Measurements from ENCODE around the gene MYOM1.

Gene MYOM1

DNA sequence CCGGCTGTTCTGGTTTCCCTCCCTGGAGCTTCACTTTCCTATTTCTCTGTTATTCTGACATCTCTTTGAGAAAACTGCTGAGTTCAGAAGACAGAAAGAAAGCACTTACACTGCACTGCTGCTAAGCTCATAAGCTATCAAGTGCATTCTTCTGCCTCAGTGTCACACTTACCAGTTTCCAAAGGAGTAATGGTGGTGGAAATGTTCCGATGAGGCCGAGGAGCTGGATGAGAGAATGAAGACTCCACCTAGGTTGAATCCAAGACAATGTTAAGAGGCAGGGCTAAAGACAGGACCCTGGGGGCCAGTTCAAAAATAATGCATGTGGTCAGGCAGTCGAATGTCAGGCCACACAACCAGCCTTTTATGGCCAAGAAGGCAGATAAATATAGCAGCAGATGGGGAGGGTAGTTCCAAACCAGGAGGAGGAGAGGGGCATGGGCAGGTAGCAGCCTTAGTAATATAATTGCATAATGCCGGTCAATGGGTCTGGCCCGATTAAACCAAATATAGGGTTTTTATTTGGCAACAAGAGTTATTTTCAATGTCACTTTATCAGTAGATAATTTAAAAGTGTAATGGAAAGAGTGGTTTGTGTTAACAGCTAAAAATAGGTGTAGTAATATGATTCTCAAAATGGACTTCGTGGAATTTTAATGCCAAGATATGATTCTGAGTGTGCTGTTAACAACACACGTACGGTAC is at the start of gene MYOM1:
Gene MYOM1 (minus strand): TSS at position 338 of the 705 bp plus-strand sequence. CDS start 4,745 bp downstream, outside the sequence.
- TF ChIP-seq POLR2A (IDR thresholded peaks at IDR 0.05; ENCODE audit: low read length) (no peak), GATA1 (IDR thresholded peaks at IDR 0.05; ENCODE audit: low read depth, low read length) (no peak)
- no peak for DNase-seq

DNA sequence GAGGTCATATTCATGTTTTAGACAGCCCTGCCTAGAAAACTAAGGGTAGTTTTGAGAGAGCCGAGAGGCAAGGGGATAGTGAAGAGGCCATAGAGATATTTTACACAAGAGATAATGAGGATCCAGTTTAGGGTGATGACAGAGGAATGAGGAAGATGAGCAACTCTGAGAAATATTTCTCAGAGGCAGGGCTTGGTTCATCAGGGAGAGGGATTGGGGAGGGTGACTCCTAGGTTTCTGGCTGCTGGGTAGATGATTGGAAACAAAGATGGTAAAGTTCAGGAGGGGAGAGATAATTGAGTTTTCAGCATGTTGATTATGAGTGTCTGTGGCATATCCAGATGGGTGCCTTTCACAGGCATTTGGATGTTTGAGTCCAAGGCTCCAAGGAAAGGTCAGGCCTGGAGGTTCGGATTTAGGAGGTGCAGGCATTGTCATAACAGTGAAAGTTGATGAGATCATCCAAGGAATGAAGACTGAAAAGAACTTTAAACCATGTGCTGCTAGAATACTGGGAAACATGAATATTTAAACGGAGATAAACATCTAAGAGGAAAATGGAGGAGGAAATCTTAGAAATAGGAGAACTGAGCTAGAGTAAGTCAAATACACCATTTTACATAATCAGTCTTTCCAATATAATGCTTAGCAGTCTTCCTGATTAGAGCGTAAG is 49.6 kb upstream of the MYOM1 start:
- DNase-seq, result peak in 1 of 2 experiments; percentile 32
- no peak for TF ChIP-seq GATA1 (IDR thresholded peaks at IDR 0.05; ENCODE audit: low read depth, low read length)

- DNase-seq, result no peak
- TF ChIP-seq GATA1 (IDR thresholded peaks at IDR 0.05; ENCODE audit: low read depth, low read length) (no peak), POLR2A (IDR thresholded peaks at IDR 0.05; ENCODE audit: low read length) (no peak)
These were observed 48.5 kb upstream of the MYOM1 start for GRCh38 chr18:3268306-3268705.

DNA sequence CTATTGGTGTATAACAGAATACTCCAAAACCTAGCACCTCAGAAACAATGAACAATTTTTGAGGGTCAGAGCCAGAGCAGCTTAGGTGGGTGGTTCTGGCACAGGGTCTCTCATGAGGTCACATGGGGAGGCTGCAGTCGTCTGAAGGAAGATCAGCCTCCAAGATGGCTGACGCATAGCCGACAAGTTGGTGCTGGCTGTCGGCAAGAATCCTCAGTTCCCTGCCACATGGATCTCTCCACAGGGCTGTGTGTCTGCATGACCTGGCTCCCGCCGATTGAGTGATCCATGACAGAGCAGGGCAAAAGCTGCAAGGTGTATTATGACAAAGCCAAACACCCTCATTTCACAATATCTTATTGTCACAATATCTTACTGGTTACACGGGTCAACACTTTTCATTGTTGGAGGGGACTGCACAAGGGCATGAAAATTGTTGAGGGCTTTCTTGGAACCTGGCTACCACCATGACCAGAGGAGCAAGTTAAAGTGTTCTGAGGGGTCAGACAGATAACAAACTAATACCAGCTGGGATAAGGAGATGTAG is 46.4 kb upstream of the MYOM1 start:
- no peak for DNase-seq
- TF ChIP-seq POLR2A (IDR thresholded peaks at IDR 0.05; ENCODE audit: low read length), result no peak
- no peak for TF ChIP-seq GATA1 (IDR thresholded peaks at IDR 0.05; ENCODE audit: low read depth, low read length)

DNA sequence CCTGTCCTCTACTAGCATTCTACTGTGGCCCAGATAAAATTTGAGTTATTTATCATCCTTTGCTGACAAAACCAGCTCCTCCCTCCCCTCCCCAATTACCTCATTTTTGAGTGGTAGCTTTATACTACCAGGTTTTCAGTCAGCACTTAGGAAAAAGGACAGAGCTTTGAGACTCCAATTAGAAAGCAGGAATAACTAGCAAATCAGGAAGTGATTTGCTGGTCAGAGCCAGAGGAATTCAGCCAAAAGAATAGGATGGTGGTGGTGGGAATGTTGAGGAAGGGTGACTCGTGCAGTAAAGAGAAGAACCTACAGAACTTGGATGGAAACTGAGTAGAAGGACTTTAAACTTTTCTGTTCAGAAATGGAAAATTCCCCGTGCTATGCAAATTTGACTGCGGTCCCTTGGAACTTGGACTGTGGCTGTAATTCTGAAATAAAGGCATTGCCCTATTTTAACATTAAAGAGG is 45.8 kb upstream of the MYOM1 start:
- DNase-seq, result peak; percentile 28 to 29
- TF ChIP-seq GATA1 (IDR thresholded peaks at IDR 0.05; ENCODE audit: low read depth, low read length) (no peak), POLR2A (IDR thresholded peaks at IDR 0.05; ENCODE audit: low read length) (no peak)

DNA sequence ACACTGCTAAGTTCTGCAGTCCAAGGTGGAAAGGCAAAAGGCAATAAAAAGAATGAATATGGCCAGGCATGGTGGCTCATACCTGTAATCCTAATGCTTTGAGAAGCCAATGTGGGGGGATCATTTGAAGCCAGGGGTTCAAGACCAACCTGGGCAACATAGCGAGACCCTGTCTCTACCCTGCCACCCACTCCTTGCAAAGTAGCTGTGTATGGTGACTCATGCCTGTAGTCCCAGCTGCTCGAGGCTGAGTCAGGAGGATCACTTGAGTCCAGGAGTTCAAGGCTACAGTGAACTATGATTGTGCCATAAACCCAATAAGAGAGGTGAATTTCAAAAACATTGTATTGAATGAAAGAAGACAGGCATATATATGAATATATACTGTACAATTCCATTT is 44.6 kb upstream of the MYOM1 start:
- peak; percentile 40 to 57 for DNase-seq
- TF ChIP-seq GATA1 (IDR thresholded peaks at IDR 0.05; ENCODE audit: low read depth, low read length) (no peak), POLR2A (IDR thresholded peaks at IDR 0.05; ENCODE audit: low read length) (no peak)

DNA sequence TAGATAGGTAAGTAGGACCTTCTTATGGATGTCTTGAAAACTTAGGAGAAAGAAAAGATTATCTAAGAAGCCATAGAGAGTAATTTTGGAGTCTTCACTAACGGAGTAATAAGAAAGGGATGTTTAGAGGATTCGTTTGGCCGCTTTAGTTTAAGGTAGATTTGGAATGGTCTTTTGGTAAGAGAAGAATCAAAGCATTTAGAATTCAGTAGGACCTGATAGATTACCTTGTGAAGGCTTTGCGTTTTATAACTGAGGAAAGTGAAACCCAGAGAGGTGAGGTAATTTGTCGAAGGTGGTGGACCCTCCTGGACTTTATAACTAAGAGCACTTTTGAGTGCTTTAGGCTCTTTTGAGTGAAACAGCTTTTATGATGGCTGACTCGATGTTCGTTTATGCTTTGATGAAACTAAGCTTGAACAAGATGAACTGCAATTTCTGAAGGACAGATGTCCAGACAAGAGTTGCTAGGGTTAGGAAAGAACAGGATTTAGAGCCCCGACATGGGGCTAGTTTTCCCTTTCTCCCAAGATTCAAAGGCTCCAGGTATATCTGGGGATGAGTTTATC is 43.4 kb upstream of the MYOM1 start:
- DNase-seq, result no peak
- TF ChIP-seq POLR2A (IDR thresholded peaks at IDR 0.05; ENCODE audit: low read length), result no peak
- no peak for TF ChIP-seq GATA1 (IDR thresholded peaks at IDR 0.05; ENCODE audit: low read depth, low read length)

- peak; percentile 71 to 85 for DNase-seq
- TF ChIP-seq POLR2A (IDR thresholded peaks at IDR 0.05; ENCODE audit: low read length) (no peak), GATA1 (IDR thresholded peaks at IDR 0.05; ENCODE audit: low read depth, low read length) (no peak)
These were observed 42.7 kb upstream of the MYOM1 start for GRCh38 chr18:3262234-3263131.

GRCh38 chr18:3261373-3262233 is 41.8 kb upstream of the MYOM1 start, which contains the start of gene MYL12B:
MYL12B (plus strand) TSS chr18:3262133; CDS start chr18:3272899, 10,766 bp downstream.
- DNase-seq, result peak; percentile 92 to 95
- TF ChIP-seq POLR2A (IDR thresholded peaks at IDR 0.05; ENCODE audit: low read length) (peak; percentile 92), GATA1 (IDR thresholded peaks at IDR 0.05; ENCODE audit: low read depth, low read length) (no peak)

DNA sequence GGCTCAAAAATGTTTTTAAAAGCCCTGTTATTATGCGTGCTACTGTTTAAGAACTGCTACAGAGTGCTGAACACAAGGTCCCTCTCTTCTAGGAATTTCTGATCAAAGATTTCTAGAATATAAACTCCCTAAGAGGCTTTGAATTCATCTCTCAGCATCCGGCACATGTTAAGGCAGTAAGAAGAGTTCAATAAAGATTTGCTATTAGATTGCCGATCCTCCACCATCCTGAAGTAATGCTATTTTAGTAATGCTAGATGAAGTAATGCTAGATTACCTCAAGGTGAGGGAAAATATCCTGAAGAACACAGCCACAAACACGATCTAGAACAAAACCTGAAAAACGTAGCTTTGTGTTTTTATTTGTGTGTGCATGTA is 41.2 kb upstream of the MYOM1 start:
- TF ChIP-seq GATA1 (IDR thresholded peaks at IDR 0.05; ENCODE audit: low read depth, low read length) (no peak), POLR2A (IDR thresholded peaks at IDR 0.05; ENCODE audit: low read length) (no peak)
- no peak for DNase-seq

DNA sequence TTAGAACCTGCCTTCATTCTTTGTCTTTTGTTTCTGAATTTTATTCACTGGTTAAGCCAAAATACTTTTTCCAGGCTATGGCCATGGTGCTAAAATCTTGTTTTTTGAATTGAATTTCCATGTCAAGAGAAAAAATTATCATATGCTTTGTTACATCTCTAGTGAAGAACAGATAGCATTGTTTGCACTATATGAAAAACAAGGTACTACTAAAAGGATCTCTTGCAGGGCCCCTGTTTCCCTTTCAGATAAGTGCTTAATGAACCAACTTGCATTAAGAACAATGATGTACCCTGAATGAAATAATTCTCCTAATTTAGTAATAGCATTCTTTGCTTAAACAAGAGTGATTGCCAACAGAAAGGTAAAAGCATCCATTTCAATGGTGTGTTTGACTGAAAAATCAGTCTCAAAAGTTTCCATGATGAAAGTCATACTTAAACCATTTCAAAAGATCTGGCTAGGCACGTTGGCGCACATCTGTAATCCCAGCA is 37.9 kb upstream of the MYOM1 start:
- TF ChIP-seq POLR2A (IDR thresholded peaks at IDR 0.05; ENCODE audit: low read length), result no peak
- no peak for TF ChIP-seq GATA1 (IDR thresholded peaks at IDR 0.05; ENCODE audit: low read depth, low read length)

More for the DNA sequence above, 37.9 kb upstream of the MYOM1 start:
- no peak for DNase-seq
